ENCODE results near the gene MAJIN.

DNA sequence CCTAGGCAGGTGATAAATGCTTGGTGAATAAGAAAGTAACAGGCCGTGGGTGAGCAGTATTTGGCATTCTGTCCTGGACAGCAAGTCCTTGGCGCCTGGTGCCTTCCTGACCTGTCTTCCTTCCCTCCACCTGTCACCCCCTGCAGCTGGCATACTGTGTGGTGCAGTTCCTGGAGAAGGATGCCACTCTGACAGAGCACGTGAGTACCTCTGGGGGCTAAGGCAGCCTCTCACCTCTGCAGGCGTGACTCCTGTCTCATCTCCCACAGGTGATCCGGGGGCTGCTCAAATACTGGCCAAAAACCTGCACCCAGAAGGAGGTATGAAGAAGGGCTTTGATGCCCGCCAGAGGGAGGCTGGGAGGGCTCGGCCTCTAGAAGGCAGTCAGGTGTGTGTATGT, 40.6 kb downstream of the MAJIN start:
- TF ChIP-seq, protein P1, sequence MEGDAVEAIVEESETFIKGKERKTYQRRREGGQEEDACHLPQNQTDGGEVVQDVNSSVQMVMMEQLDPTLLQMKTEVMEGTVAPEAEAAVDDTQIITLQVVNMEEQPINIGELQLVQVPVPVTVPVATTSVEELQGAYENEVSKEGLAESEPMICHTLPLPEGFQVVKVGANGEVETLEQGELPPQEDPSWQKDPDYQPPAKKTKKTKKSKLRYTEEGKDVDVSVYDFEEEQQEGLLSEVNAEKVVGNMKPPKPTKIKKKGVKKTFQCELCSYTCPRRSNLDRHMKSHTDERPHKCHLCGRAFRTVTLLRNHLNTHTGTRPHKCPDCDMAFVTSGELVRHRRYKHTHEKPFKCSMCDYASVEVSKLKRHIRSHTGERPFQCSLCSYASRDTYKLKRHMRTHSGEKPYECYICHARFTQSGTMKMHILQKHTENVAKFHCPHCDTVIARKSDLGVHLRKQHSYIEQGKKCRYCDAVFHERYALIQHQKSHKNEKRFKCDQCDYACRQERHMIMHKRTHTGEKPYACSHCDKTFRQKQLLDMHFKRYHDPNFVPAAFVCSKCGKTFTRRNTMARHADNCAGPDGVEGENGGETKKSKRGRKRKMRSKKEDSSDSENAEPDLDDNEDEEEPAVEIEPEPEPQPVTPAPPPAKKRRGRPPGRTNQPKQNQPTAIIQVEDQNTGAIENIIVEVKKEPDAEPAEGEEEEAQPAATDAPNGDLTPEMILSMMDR (IDR thresholded peaks at IDR 0.05) = no peak
- no peak for TF ChIP-seq POLR2A (IDR thresholded peaks at IDR 0.05)
- TF ChIP-seq POLR2AphosphoS5 (IDR thresholded peaks at IDR 0.05) = no peak

Measured in prostate gland (tissue), 2 donors.